HepG2 (cell line): ENCODE data around the gene CNNM3. TPM values are rescaled to one million over a fixed set of nuclear protein-coding genes. Genes with fewer than 3 reads are reported as not detected.
A peak's percentile ranks its signal among the peaks of the same experiment; 100 is the strongest.

Experiments
- ARNT2 ChIP-seq: sonication (generic); formaldehyde crosslinking; IDR thresholded peaks from 2 replicates; pipeline ENCODE4 v1.8.0; 2022; ENCODE audit warnings: mild to moderate bottlenecking, low read depth, missing genetic modification reagents, moderate library complexity
- DR1 ChIP-seq: sonication (generic); formaldehyde crosslinking; IDR thresholded peaks from 2 replicates; pipeline ENCODE4 v1.8.0; 2021; ENCODE audit warnings: mild to moderate bottlenecking, missing genetic modification reagents, inconsistent platforms
- ELF3 ChIP-seq: IDR thresholded peaks from 2 replicates; pipeline ENCODE4 v1.6.1; 2016; ENCODE audit warnings: missing genetic modification reagents, missing compliant biosample characterization
- FOXA3 ChIP-seq: IDR thresholded peaks from 2 replicates; pipeline ENCODE4 v1.6.1; 2016; ENCODE audit warnings: missing genetic modification reagents, missing compliant biosample characterization
- HOXA3 ChIP-seq: sonication (generic); formaldehyde crosslinking; IDR thresholded peaks from 2 replicates; pipeline ENCODE4 v1.5.0; 2020; ENCODE audit warnings: missing genetic modification reagents
- KDM5A ChIP-seq: fragments of 200-600 bp; sonication (generic); IDR thresholded peaks from 2 replicates; pipeline ENCODE4 v1.7.0; 2018; ENCODE audit warnings: antibody characterized with exemption, mild to moderate bottlenecking, low read length, borderline replicate concordance
- KLF9 ChIP-seq: IDR thresholded peaks from 2 replicates; pipeline ENCODE4 v1.6.1; 2016; ENCODE audit warnings: low read depth
- MBD4 ChIP-seq: IDR thresholded peaks from 2 replicates; pipeline ENCODE4 v1.6.1; 2012; ENCODE audit warnings: low read length, inconsistent platforms, borderline replicate concordance
- MED1 ChIP-seq: sonication (generic); formaldehyde crosslinking; IDR thresholded peaks from 2 replicates; pipeline ENCODE4 v1.4.0; 2020; ENCODE audit warnings: missing genetic modification reagents
- MEIS1 ChIP-seq: sonication (generic); formaldehyde crosslinking; IDR thresholded peaks from 2 replicates; pipeline ENCODE4 v1.9.0; 2021; ENCODE audit warnings: mild to moderate bottlenecking, missing genetic modification reagents, moderate library complexity, borderline replicate concordance
- PCBP1 ChIP-seq: fragments of 200-400 bp; formaldehyde crosslinking; IDR thresholded peaks from 2 replicates; pipeline ENCODE4 v1.6.1; 2017; ENCODE audit warnings: mild to moderate bottlenecking, low read depth, low read length, borderline replicate concordance
- PITX1 ChIP-seq: sonication (generic); formaldehyde crosslinking; IDR thresholded peaks from 2 replicates; pipeline ENCODE4 v1.5.1; 2020; ENCODE audit warnings: mild to moderate bottlenecking, missing genetic modification reagents
- PLRG1 ChIP-seq: fragments of 450-650 bp; conservative IDR thresholded peaks from 2 replicates; pipeline ENCODE4 v1.6.1; 2016
- RBFOX2 ChIP-seq: fragments of 200-400 bp; formaldehyde crosslinking; IDR thresholded peaks from 2 replicates; pipeline ENCODE4 v1.6.1; 2017; ENCODE audit warnings: low read depth, mild to moderate bottlenecking, low read length
- SMYD3 ChIP-seq: sonication (generic); formaldehyde crosslinking; IDR thresholded peaks from 2 replicates; pipeline ENCODE4 v1.8.1; 2023; ENCODE audit warnings: mild to moderate bottlenecking, missing genetic modification reagents
- TARDBP ChIP-seq: sonication (generic); formaldehyde crosslinking; IDR thresholded peaks from 2 replicates; pipeline ENCODE4 v1.8.0; 2022; ENCODE audit warnings: mild to moderate bottlenecking, missing genetic modification reagents
- TBX3 ChIP-seq: fragments of 450-650 bp; IDR thresholded peaks from 2 replicates; pipeline ENCODE4 v1.6.1; 2017; ENCODE audit warnings: antibody characterized with exemption, mild to moderate bottlenecking, inconsistent platforms, borderline replicate concordance
- ZC3H4 ChIP-seq: sonication (generic); formaldehyde crosslinking; IDR thresholded peaks from 2 replicates; pipeline ENCODE4 v1.4.0; 2020; ENCODE audit warnings: missing genetic modification reagents, borderline replicate concordance
- ZNF34 ChIP-seq: sonication (generic); formaldehyde crosslinking; IDR thresholded peaks from 2 replicates; pipeline ENCODE4 v1.4.0; 2020; ENCODE audit warnings: mild to moderate bottlenecking, missing genetic modification reagents, borderline replicate concordance
- ZNF451 ChIP-seq: sonication (generic); formaldehyde crosslinking; IDR thresholded peaks from 2 replicates; pipeline ENCODE4 v1.5.0; 2020; ENCODE audit warnings: mild to moderate bottlenecking, missing genetic modification reagents
- ZNF468 ChIP-seq: sonication (generic); formaldehyde crosslinking; IDR thresholded peaks from 2 replicates; pipeline ENCODE4 v1.8.0; 2022; ENCODE audit warnings: mild to moderate bottlenecking, moderate library complexity, missing genetic modification reagents
- ZNF484 ChIP-seq: sonication (generic); formaldehyde crosslinking; IDR thresholded peaks from 2 replicates; pipeline ENCODE4 v1.5.1; 2020; ENCODE audit warnings: mild to moderate bottlenecking, low read depth, missing genetic modification reagents, borderline replicate concordance
- ZNF569 ChIP-seq: sonication (generic); formaldehyde crosslinking; IDR thresholded peaks from 2 replicates; pipeline ENCODE4 v1.5.0; 2020; ENCODE audit warnings: mild to moderate bottlenecking, missing genetic modification reagents, moderate library complexity, borderline replicate concordance
- ZNF652 ChIP-seq: IDR thresholded peaks from 2 replicates; pipeline ENCODE4 v1.6.1; 2016; ENCODE audit warnings: low read depth, borderline replicate concordance
- ZNF724P ChIP-seq: sonication (generic); formaldehyde crosslinking; IDR thresholded peaks from 2 replicates; pipeline ENCODE4 v1.8.0; 2022; ENCODE audit warnings: missing genetic modification reagents, borderline replicate concordance
- ZNF792 ChIP-seq: IDR thresholded peaks from 2 replicates; pipeline ENCODE4 v1.6.1; 2016
- polyA plus RNA-seq, 8 experiments: library from polyadenylated mRNA; depleted of rRNA in 3 of 8; stranded (reverse) in 7 of 8; unstranded in 1 of 8; fragments of >200 nt; fragmentation: Illumina TruSeq in 4 of 8; extraction: Trizol in 4 of 8; gene quantifications; 2 replicates each; pipeline versions ENCODE4 v1.2.1 to v1.2.3, GENCODE V29; 2011 to 2016; ENCODE audit warnings: low read depth in 4 of 8, missing spikeins in 1 of 8, mixed read lengths in 1 of 8; ENCODE audit not compliant: insufficient read depth in 1 of 8
- total RNA-seq, 5 experiments: library from RNA; depleted of rRNA; stranded (reverse); fragments of >200 nt; fragmentation: Illumina TruSeq; extraction: Trizol; gene quantifications; 2 replicates each; pipeline ENCODE4 v1.2.3, GENCODE V29; 2016; ENCODE audit warnings: low read depth in 1 of 5
- TF ChIP-seq, protein P1 (sequence below): sonication (generic); formaldehyde crosslinking; IDR thresholded peaks from 2 replicates; pipeline ENCODE4 v1.5.1; 2020; ENCODE audit warnings: missing genetic modification reagents, mild to moderate bottlenecking, borderline replicate concordance

CNNM3 gene
- total and polyA plus RNA-seq, 2 of the 13 experiments (the other 11 are each of a cell fraction or from before 2014, with no cell fraction given): 21.2 to 27.9 TPM

DNA sequence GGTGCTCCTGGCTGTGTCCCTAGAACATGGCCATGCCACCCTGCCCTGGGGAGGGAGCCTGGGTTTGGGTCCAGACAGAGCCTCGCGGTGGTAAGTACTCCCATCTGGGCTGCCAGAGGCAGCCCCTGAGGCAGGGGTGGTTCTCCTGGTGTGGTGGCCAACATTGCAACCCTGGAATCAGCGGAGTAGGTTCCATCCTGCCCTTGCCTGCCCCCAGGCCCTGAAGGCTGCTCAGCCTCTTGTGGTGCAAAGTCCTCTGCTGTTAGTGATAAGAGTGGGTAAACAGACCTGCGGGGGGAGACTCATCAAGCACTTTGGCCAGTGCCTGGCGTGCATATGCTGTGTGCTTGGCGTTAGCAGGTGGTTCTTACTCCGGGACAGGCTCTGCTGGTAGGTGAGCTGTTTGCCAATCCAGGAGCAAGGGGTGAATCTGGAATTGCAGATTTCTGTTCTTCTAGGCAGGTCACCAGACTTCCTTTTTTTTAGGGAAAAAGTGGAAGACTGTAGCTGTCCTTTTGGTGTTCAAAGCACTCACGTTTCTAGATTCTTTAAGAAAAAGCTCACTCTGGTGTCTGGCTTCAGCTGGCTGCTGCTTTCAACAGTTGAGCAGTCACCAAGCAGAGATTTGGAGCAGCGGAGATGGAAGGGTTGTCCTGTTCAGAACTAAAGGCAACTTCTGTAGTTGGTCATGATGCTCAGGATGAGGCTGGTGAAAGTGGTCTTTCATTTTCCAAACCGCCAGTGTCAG, 3.2 kb downstream of the CNNM3 start (continued):
- TF ChIP-seq, protein P1, sequence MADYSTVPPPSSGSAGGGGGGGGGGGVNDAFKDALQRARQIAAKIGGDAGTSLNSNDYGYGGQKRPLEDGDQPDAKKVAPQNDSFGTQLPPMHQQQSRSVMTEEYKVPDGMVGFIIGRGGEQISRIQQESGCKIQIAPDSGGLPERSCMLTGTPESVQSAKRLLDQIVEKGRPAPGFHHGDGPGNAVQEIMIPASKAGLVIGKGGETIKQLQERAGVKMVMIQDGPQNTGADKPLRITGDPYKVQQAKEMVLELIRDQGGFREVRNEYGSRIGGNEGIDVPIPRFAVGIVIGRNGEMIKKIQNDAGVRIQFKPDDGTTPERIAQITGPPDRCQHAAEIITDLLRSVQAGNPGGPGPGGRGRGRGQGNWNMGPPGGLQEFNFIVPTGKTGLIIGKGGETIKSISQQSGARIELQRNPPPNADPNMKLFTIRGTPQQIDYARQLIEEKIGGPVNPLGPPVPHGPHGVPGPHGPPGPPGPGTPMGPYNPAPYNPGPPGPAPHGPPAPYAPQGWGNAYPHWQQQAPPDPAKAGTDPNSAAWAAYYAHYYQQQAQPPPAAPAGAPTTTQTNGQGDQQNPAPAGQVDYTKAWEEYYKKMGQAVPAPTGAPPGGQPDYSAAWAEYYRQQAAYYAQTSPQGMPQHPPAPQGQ: no peak
- TF ChIP-seq ZNF451 (CRISPR knock-in tag) (peak; percentile 81; the same call in 1 of the 2 replicates), ZNF569 (CRISPR knock-in tag) (no peak), TARDBP (peak; percentile 99), MEIS1 (peak; percentile 94; the same call in 1 of the 2 replicates), ZNF724P (CRISPR knock-in tag) (no peak; the same call in 1 of the 2 replicates), ZNF468 (CRISPR knock-in tag) (no peak), MBD4 (no peak), ZNF34 (no peak), ARNT2 (CRISPR knock-in tag) (peak; percentile 73), TBX3 (peak; percentile 68; the same call in 1 of the 2 replicates), KDM5A (peak; percentile 44; the same call in 1 of the 2 replicates), RBFOX2 (no peak), MED1 (CRISPR knock-in tag) (peak; percentile 97), PLRG1 (no peak), FOXA3 (CRISPR knock-in tag) (peak; percentile 99), ZC3H4 (CRISPR knock-in tag) (no peak; the same call in 1 of the 2 replicates), DR1 (CRISPR knock-in tag) (peak; percentile 55; the same call in 1 of the 2 replicates), ZNF792 (peak; percentile 84), ELF3 (CRISPR knock-in tag) (peak; percentile 90), ZNF484 (CRISPR knock-in tag) (no peak), PCBP1 (no peak), HOXA3 (peak; percentile 96), ZNF652 (peak; percentile 66; the same call in 1 of the 2 replicates), SMYD3 (CRISPR knock-in tag) (0 out of 2 replicates have a peak, but pooled peaks have one; percentile 15), KLF9 (CRISPR knock-in tag) (no peak), PITX1 (peak; percentile 93)
